Ishikawa (cell line): ENCODE results near the gene KDSR.

Experiments
- CEBPB ChIP-seq: IDR thresholded peaks from 2 replicates; pipeline ENCODE4 v1.6.1; 2012
- CREB1 ChIP-seq: IDR thresholded peaks from 2 replicates; pipeline ENCODE4 v1.6.1; 2012; ENCODE audit warnings: low read depth
- EGR1 ChIP-seq: IDR thresholded peaks from 2 replicates; pipeline ENCODE4 v1.6.1; 2012
- EP300 ChIP-seq: IDR thresholded peaks from 2 replicates; pipeline ENCODE4 v1.6.1; 2012; ENCODE audit warnings: borderline replicate concordance
- FOXM1 ChIP-seq: IDR thresholded peaks from 2 replicates; pipeline ENCODE4 v1.6.1; 2012; ENCODE audit warnings: low read depth, borderline replicate concordance
- MAX ChIP-seq: IDR thresholded peaks from 2 replicates; pipeline ENCODE4 v1.6.1; 2012
- NFIC ChIP-seq: IDR thresholded peaks from 2 replicates; pipeline ENCODE4 v1.6.1; 2012
- RAD21 ChIP-seq: IDR thresholded peaks from 2 replicates; pipeline ENCODE4 v1.6.1; 2012; ENCODE audit warnings: low read depth
- REST ChIP-seq: IDR thresholded peaks from 2 replicates; pipeline ENCODE4 v1.6.1; 2012; ENCODE audit warnings: low read depth, mild to moderate bottlenecking
- TAF1 ChIP-seq: IDR thresholded peaks from 2 replicates; pipeline ENCODE4 v1.6.1; 2012; ENCODE audit warnings: low read depth, mild to moderate bottlenecking
- TCF12 ChIP-seq: IDR thresholded peaks from 2 replicates; pipeline ENCODE4 v1.6.1; 2012; ENCODE audit warnings: low read depth
- TEAD4 ChIP-seq: IDR thresholded peaks from 2 replicates; pipeline ENCODE4 v1.6.1; 2012
- USF1 ChIP-seq: IDR thresholded peaks from 2 replicates; pipeline ENCODE4 v1.6.1; 2012
- YY1 ChIP-seq: IDR thresholded peaks from 2 replicates; pipeline ENCODE4 v1.6.1; 2012; ENCODE audit warnings: low read depth
- ZBTB7A ChIP-seq: IDR thresholded peaks from 2 replicates; pipeline ENCODE4 v1.6.1; 2012; ENCODE audit warnings: low read depth

KDSR gene

GRCh38 chr18:63316612-63317555, 50.1 kb downstream of the KDSR start:
- TF ChIP-seq ZBTB7A, result no peak

GRCh38 chr18:63315876-63316275, 51.1 kb downstream of the KDSR start:
- no peak for TF ChIP-seq CEBPB
- TF ChIP-seq EGR1, result no peak
- no peak for TF ChIP-seq FOXM1
- TF ChIP-seq EP300, result no peak
- no peak for TF ChIP-seq CREB1
- no peak for TF ChIP-seq NFIC

- TF ChIP-seq TCF12 (no peak), EGR1 (no peak), REST (no peak), NFIC (no peak), USF1 (no peak), CEBPB (no peak), RAD21 (no peak), ZBTB7A (no peak), YY1 (no peak), EP300 (no peak), FOXM1 (no peak), MAX (no peak), TEAD4 (no peak), CREB1 (no peak), TAF1 (no peak)
These were observed 51.8 kb downstream of the KDSR start for GRCh38 chr18:63315131-63315662.

- TF ChIP-seq CEBPB, result no peak
- no peak for TF ChIP-seq RAD21
- no peak for TF ChIP-seq REST
- no peak for TF ChIP-seq EGR1
- TF ChIP-seq ZBTB7A, result no peak
- TF ChIP-seq MAX, result no peak
These were observed 52.8 kb downstream of the KDSR start for GRCh38 chr18:63314062-63314790.

GRCh38 chr18:63313396-63313917, 53.5 kb downstream of the KDSR start:
- TF ChIP-seq EGR1, result no peak
- no peak for TF ChIP-seq EP300

- no peak for TF ChIP-seq RAD21
- no peak for TF ChIP-seq TEAD4
- TF ChIP-seq ZBTB7A, result no peak
- no peak for TF ChIP-seq MAX
- TF ChIP-seq USF1, result no peak
- no peak for TF ChIP-seq REST
- no peak for TF ChIP-seq FOXM1
- no peak for TF ChIP-seq CEBPB
- TF ChIP-seq EP300, result no peak
- TF ChIP-seq YY1, result no peak
- no peak for TF ChIP-seq NFIC
- TF ChIP-seq TAF1, result no peak
- TF ChIP-seq EGR1, result no peak
- no peak for TF ChIP-seq TCF12
- TF ChIP-seq CREB1, result no peak
These were observed 54.1 kb downstream of the KDSR start for GRCh38 chr18:63312737-63313395.
